DOHH2 (cell line): ENCODE data around the gene HMG20A.

ENCODE experiments used
- CTCF ChIP-seq: fragments of 200-600 bp; sonication (generic); IDR thresholded peaks from one replicate; pipeline ENCODE4 v1.5.1; 2014; ENCODE audit warnings: antibody characterized with exemption, mild to moderate bottlenecking, low read depth, low read length; ENCODE audit not compliant: poor library complexity, severe bottlenecking
- EZH2phosphoT487 ChIP-seq: fragments of 200-600 bp; sonication (generic); IDR thresholded peaks from 2 replicates; pipeline ENCODE4 v1.6.1; 2017; ENCODE audit warnings: borderline replicate concordance, mild to moderate bottlenecking, antibody characterized with exemption, low read length, moderate library complexity, mixed read lengths

GRCh38 chr15:77495838-77496596 is 75.3 kb downstream of the HMG20A start:
- TF ChIP-seq CTCF, result no peak
- TF ChIP-seq EZH2phosphoT487, result no peak
